GM18520 (cell line): ENCODE results near the gene GAD2.
A peak's percentile ranks its signal among the peaks of the same experiment; 100 is the strongest.
"Not testable (repeated sequence)": the region's sequence is repeated elsewhere in the genome, so short reads cannot be mapped to it uniquely, and the experiment has no call there.

Source experiments
- ATAC-seq: cut with Tn5 transposase; IDR thresholded peaks from one replicate; pipeline ENCODE4 v1.9.1; 2021; ENCODE audit not compliant: unreplicated experiment

The GAD2 gene

GRCh38 chr10:26314265-26315013, 97.9 kb downstream of the GAD2 start:
- ATAC-seq = no peak

- no peak for ATAC-seq
Observed at GRCh38 chr10:26318672-26319071, 102.1 kb downstream of the GAD2 start.

- ATAC-seq = no peak
Observed at GRCh38 chr10:26323219-26323618, 106.6 kb downstream of the GAD2 start.

- no peak for ATAC-seq
Observed at GRCh38 chr10:26326851-26327250, 110.3 kb downstream of the GAD2 start.

- no peak for ATAC-seq
Observed at GRCh38 chr10:26327811-26328210, 111.2 kb downstream of the GAD2 start.

GRCh38 chr10:26331371-26331770, 114.8 kb downstream of the GAD2 start:
- no peak for ATAC-seq

GRCh38 chr10:26334232-26334931, 117.8 kb downstream of the GAD2 start:
- no peak for ATAC-seq

- peak; percentile 80 for ATAC-seq
Observed at GRCh38 chr10:26334932-26335573, 118.5 kb downstream of the GAD2 start.

GRCh38 chr10:26335574-26336093, 119.1 kb downstream of the GAD2 start:
- peak; percentile 22 for ATAC-seq

GRCh38 chr10:26336979-26337378, 120.4 kb downstream of the GAD2 start:
- ATAC-seq = no peak

GRCh38 chr10:26341701-26342100, 125.1 kb downstream of the GAD2 start:
- ATAC-seq = no peak

- not testable (repeated sequence) for ATAC-seq
Observed at GRCh38 chr10:26348821-26349417, 132.3 kb downstream of the GAD2 start.
